OCI-LY1 (cell line): ENCODE results near the gene STARD7.

Experiments used
- H2AFZ ChIP-seq: fragments of 200-600 bp; sonication (generic), shearing (Covaris generic); 2 replicates; pipeline ENCODE4 v1.6.0; 2014; ENCODE audit warnings: antibody characterized with exemption, mild to moderate bottlenecking, low read length
- H3F3A ChIP-seq: fragments of 200-600 bp; sonication (generic), shearing (Covaris generic); 2 replicates; pipeline ENCODE4 v1.6.0; 2014; ENCODE audit warnings: mild to moderate bottlenecking, antibody characterized with exemption, low read length, moderate library complexity; ENCODE audit not compliant: insufficient read depth
- H3K27ac ChIP-seq: fragments of 200-600 bp; sonication (generic); 2 replicates; pipeline ENCODE4 v1.5.1; 2014; ENCODE audit warnings: low read length, mixed run types, mild to moderate bottlenecking, low read depth; ENCODE audit not compliant: poor library complexity, severe bottlenecking
- H3K27me3 ChIP-seq: fragments of 200-600 bp; sonication (generic); 2 replicates; pipeline ENCODE4 v1.6.0; 2014; ENCODE audit warnings: antibody characterized with exemption, mild to moderate bottlenecking, low read length, moderate library complexity; ENCODE audit not compliant: insufficient read depth
- H3K36me3 ChIP-seq: fragments of 200-600 bp; sonication (generic); 2 replicates; pipeline ENCODE4 v1.6.1; 2014; ENCODE audit warnings: mild to moderate bottlenecking, antibody characterized with exemption, low read length, moderate library complexity, mixed read lengths; ENCODE audit not compliant: insufficient read depth
- H3K4me1 ChIP-seq: fragments of 200-600 bp; sonication (generic); 2 replicates; pipeline ENCODE4 v1.5.1; 2014; ENCODE audit warnings: mild to moderate bottlenecking, low read length, moderate library complexity; ENCODE audit not compliant: insufficient read depth, severe bottlenecking
- H3K4me2 ChIP-seq: fragments of 200-600 bp; sonication (generic), shearing (Covaris generic); 2 replicates; pipeline ENCODE4 v1.6.1; 2014; ENCODE audit warnings: low read length
- H3K4me3 ChIP-seq: fragments of 200-600 bp; sonication (generic); 2 replicates; pipeline ENCODE4 v1.5.1; 2014; ENCODE audit warnings: low read length, low read depth, mild to moderate bottlenecking, mixed read lengths; ENCODE audit not compliant: poor library complexity, severe bottlenecking
- H3K79me2 ChIP-seq: fragments of 200-600 bp; shearing (Covaris generic); 2 replicates; pipeline ENCODE4 v1.6.1; 2016; ENCODE audit warnings: mixed run types, low read length, mixed read lengths; ENCODE audit not compliant: insufficient read depth
- H3K9ac ChIP-seq: fragments of 200-600 bp; sonication (generic), shearing (Covaris generic); 2 replicates; pipeline ENCODE4 v1.6.1; 2014; ENCODE audit warnings: mild to moderate bottlenecking, low read length, mixed read lengths
- H3K9me2 ChIP-seq: fragments of 200-600 bp; sonication (generic), shearing (Covaris generic); 2 replicates; pipeline ENCODE4 v1.6.1; 2014; ENCODE audit warnings: low read depth, mild to moderate bottlenecking, low read length, mixed read lengths
- H3K9me3 ChIP-seq: fragments of 200-600 bp; shearing (Covaris generic); 2 replicates; pipeline ENCODE4 v1.6.1; 2014; ENCODE audit warnings: low read length, mixed read lengths
- H4K20me1 ChIP-seq: fragments of 200-600 bp; sonication (generic), shearing (Covaris generic); 2 replicates; pipeline ENCODE4 v1.6.0; 2016; ENCODE audit warnings: mild to moderate bottlenecking, low read length; ENCODE audit not compliant: insufficient read depth
- CTCF ChIP-seq: fragments of 200-600 bp; sonication (generic), shearing (Covaris generic); IDR thresholded peaks from 2 replicates; pipeline ENCODE4 v1.5.1; 2017; ENCODE audit warnings: mild to moderate bottlenecking, antibody characterized with exemption, low read length, moderate library complexity, mixed read lengths
- EZH2 ChIP-seq: fragments of 200-600 bp; sonication (generic), shearing (Covaris generic); IDR thresholded peaks from 2 replicates; pipeline ENCODE4 v1.8.0; 2017; ENCODE audit warnings: borderline replicate concordance, mixed run types, mild to moderate bottlenecking, antibody characterized with exemption, low read length, moderate library complexity, mixed read lengths

The STARD7 gene

GRCh38 chr2:96170626-96171025 is 38.0 kb downstream of the STARD7 start:
- Histone ChIP-seq H3K27me3 (no peaks in the 10 kb centered on the region), H3K9ac (no peak overlapping the region)

GRCh38 chr2:96169868-96170507 is 38.6 kb downstream of the STARD7 start:
- Histone ChIP-seq H3K4me2 (no peak overlapping the region), H3F3A (no peaks in the 10 kb centered on the region), H3K27ac (no peak overlapping the region), H3K4me1 (peaks cover 2% of the 10 kb centered on the region), H3K27me3 (no peaks in the 10 kb centered on the region), H3K4me3 (no peak overlapping the region), H3K9me2 (no peaks in the 10 kb centered on the region), H2AFZ (no peak overlapping the region), H3K9ac (no peak overlapping the region), H4K20me1 (no peaks in the 10 kb centered on the region), H3K79me2 (no peaks in the 10 kb centered on the region), H3K9me3 (peaks cover 3% of the 10 kb centered on the region), H3K36me3 (no peaks in the 10 kb centered on the region; the same call in 1 of the 2 replicates)
- TF ChIP-seq CTCF (no peak), EZH2 (no peak)

More at GRCh38 chr2:96170626-96171025, 38.0 kb downstream of the STARD7 start:
- Histone ChIP-seq H3F3A (no peaks in the 10 kb centered on the region), H4K20me1 (no peaks in the 10 kb centered on the region), H3K4me2 (no peak overlapping the region), H3K27ac (no peak overlapping the region), H3K4me1 (no peaks in the 10 kb centered on the region), H3K9me3 (peaks cover 3% of the 10 kb centered on the region), H3K79me2 (no peaks in the 10 kb centered on the region), H3K36me3 (no peaks in the 10 kb centered on the region; the same call in 1 of the 2 replicates), H2AFZ (no peak overlapping the region), H3K9me2 (no peaks in the 10 kb centered on the region), H3K4me3 (no peak overlapping the region)
- TF ChIP-seq CTCF (no peak), EZH2 (no peak)

GRCh38 chr2:96167407-96168013 is 41.1 kb downstream of the STARD7 start:
- Histone ChIP-seq H3K9me3 (peaks cover 3% of the 10 kb centered on the region), H3K4me1 (peaks cover 26% of the 10 kb centered on the region), H3F3A (peaks cover 4% of the 10 kb centered on the region; the same call in 1 of the 2 replicates), H3K27me3 (no peaks in the 10 kb centered on the region), H4K20me1 (no peaks in the 10 kb centered on the region), H3K79me2 (no peaks in the 10 kb centered on the region), H3K9ac (no peak overlapping the region), H3K4me3 (no peak overlapping the region), H3K36me3 (no peaks in the 10 kb centered on the region; the same call in 1 of the 2 replicates), H3K27ac (no peak overlapping the region), H3K9me2 (no peaks in the 10 kb centered on the region), H3K4me2 (no peak overlapping the region), H2AFZ (no peak overlapping the region)
- TF ChIP-seq CTCF: no peak
- TF ChIP-seq EZH2: no peak
